HG03135 (cell line): ENCODE data around the gene ITGAE.

ENCODE experiments used
- ATAC-seq: cut with Tn5 transposase; IDR thresholded peaks from one replicate; pipeline ENCODE4 v1.9.1; 2021; ENCODE audit warnings: mild to moderate bottlenecking, moderate library complexity; ENCODE audit not compliant: unreplicated experiment

ITGAE gene

GRCh38 chr17:3762922-3763776, 37.8 kb downstream of the ITGAE start:
- ATAC-seq = no peak

GRCh38 chr17:3761918-3762380, 39.0 kb downstream of the ITGAE start:
- ATAC-seq = no peak

- no peak for ATAC-seq
These were observed 39.7 kb downstream of the ITGAE start for GRCh38 chr17:3761036-3761917.

- ATAC-seq = no peak
These were observed 41.3 kb downstream of the ITGAE start for GRCh38 chr17:3759597-3760216.

GRCh38 chr17:3755335-3756030, 45.5 kb downstream of the ITGAE start:
- no peak for ATAC-seq

GRCh38 chr17:3754458-3755334, 46.3 kb downstream of the ITGAE start:
- ATAC-seq = no peak

GRCh38 chr17:3754066-3754457, 46.9 kb downstream of the ITGAE start:
- ATAC-seq = no peak

GRCh38 chr17:3753624-3754023, 47.4 kb downstream of the ITGAE start:
- ATAC-seq = no peak

- no peak for ATAC-seq
These were observed 49.2 kb downstream of the ITGAE start for GRCh38 chr17:3751836-3752235.

- no peak for ATAC-seq
These were observed 50.1 kb downstream of the ITGAE start for GRCh38 chr17:3750926-3751325.

GRCh38 chr17:3750296-3750695, 50.7 kb downstream of the ITGAE start:
- no peak for ATAC-seq

GRCh38 chr17:3748576-3748975, 52.4 kb downstream of the ITGAE start:
- ATAC-seq = no peak

- no peak for ATAC-seq
These were observed 53.2 kb downstream of the ITGAE start for GRCh38 chr17:3747805-3748204.

- ATAC-seq = no peak
These were observed 55.9 kb downstream of the ITGAE start for GRCh38 chr17:3745071-3745470.

GRCh38 chr17:3744014-3744413, 57.0 kb downstream of the ITGAE start:
- ATAC-seq = no peak

GRCh38 chr17:3740611-3741073, 60.3 kb downstream of the ITGAE start:
- ATAC-seq = no peak

GRCh38 chr17:3739422-3740124, 61.4 kb downstream of the ITGAE start:
- ATAC-seq = no peak

- ATAC-seq = no peak
These were observed 62.3 kb downstream of the ITGAE start for GRCh38 chr17:3738562-3739295.
